Liver (tissue), 3 donors: Measurements from ENCODE around the gene KRTAP9-9.

Experiments
- ATF3 ChIP-seq: IDR thresholded peaks from 2 replicates; pipeline ENCODE4 v1.6.1; 2016; ENCODE audit warnings: antibody characterized with exemption
- CTCF ChIP-seq: fragments of 150-350 bp; IDR thresholded peaks from 2 replicates; pipeline ENCODE4 v1.5.1; 2017; ENCODE audit warnings: improper control_type of control experiment, low read depth, low read length; ENCODE audit not compliant: missing input control
- FOXA1 ChIP-seq: IDR thresholded peaks from 2 replicates; pipeline ENCODE4 v1.6.1; 2016; ENCODE audit warnings: antibody characterized with exemption
- GABPA ChIP-seq, 2 donors: IDR thresholded peaks in 1 of 2; conservative IDR thresholded peaks in 1 of 2; 2 replicates each; pipeline ENCODE4 v1.6.1; 2016; ENCODE audit warnings: antibody characterized with exemption in 2 of 2, mild to moderate bottlenecking in 1 of 2, moderate library complexity in 1 of 2
- HNF4A ChIP-seq, 2 donors: conservative IDR thresholded peaks; 2 replicates each; pipeline ENCODE4 v1.6.1; 2016; ENCODE audit warnings: antibody characterized with exemption in 2 of 2, mild to moderate bottlenecking in 2 of 2
- HNF4G ChIP-seq: IDR thresholded peaks from 2 replicates; pipeline ENCODE4 v1.6.1; 2016; ENCODE audit warnings: antibody characterized with exemption
- JUND ChIP-seq, 2 donors: IDR thresholded peaks; 2 replicates each; pipeline ENCODE4 v1.6.1; 2016; ENCODE audit warnings: antibody characterized with exemption in 2 of 2
- RAD21 ChIP-seq, 2 donors: IDR thresholded peaks; 2 replicates each; pipeline ENCODE4 v1.6.1; 2016; ENCODE audit warnings: antibody characterized with exemption in 2 of 2, mild to moderate bottlenecking in 2 of 2
- REST ChIP-seq: IDR thresholded peaks from 2 replicates; pipeline ENCODE4 v1.6.1; 2016; ENCODE audit warnings: antibody characterized with exemption, mild to moderate bottlenecking
- RXRA ChIP-seq, 2 donors: IDR thresholded peaks; 2 replicates each; pipeline ENCODE4 v1.6.1; 2017 to 2018; ENCODE audit warnings: antibody characterized with exemption in 2 of 2, mild to moderate bottlenecking in 1 of 2
- SP1 ChIP-seq: IDR thresholded peaks from 2 replicates; pipeline ENCODE4 v1.6.1; 2018; ENCODE audit warnings: antibody characterized with exemption, mild to moderate bottlenecking
- TAF1 ChIP-seq: conservative IDR thresholded peaks from 2 replicates; pipeline ENCODE4 v1.6.1; 2016; ENCODE audit warnings: antibody characterized with exemption, mild to moderate bottlenecking
- YY1 ChIP-seq: IDR thresholded peaks from 2 replicates; pipeline ENCODE4 v1.6.1; 2016; ENCODE audit warnings: antibody characterized with exemption, mild to moderate bottlenecking
- donor health status: healthy.
- donor health status: healthy.

GRCh38 chr17:41211845-41212466 lies 43.2 kb upstream of the KRTAP9-9 start:
- TF ChIP-seq GABPA (IDR thresholded peaks at IDR 0.05 in 1 of 2, conservative IDR thresholded peaks at IDR 0.05 in 1 of 2) (no peak), CTCF (no peak), SP1 (no peak), JUND (IDR thresholded peaks at IDR 0.05) (no peak), REST (no peak), TAF1 (no peak), RAD21 (IDR thresholded peaks at IDR 0.05) (no peak), HNF4G (no peak), YY1 (no peak), FOXA1 (no peak), HNF4A (conservative IDR thresholded peaks at IDR 0.05) (no peak), RXRA (IDR thresholded peaks at IDR 0.05) (no peak), ATF3 (no peak)
